ENCODE data around the gene GNL1. TPM values are rescaled to one million over a fixed set of nuclear protein-coding genes. Genes with fewer than 3 reads are reported as not detected.

Gene GNL1
- total and polyA plus RNA-seq, 10 of the 15 experiments (the other 5 are each of a cell fraction or from before 2014, with no cell fraction given) = 0.18 to 64.5 (median 45.5) TPM

DNA sequence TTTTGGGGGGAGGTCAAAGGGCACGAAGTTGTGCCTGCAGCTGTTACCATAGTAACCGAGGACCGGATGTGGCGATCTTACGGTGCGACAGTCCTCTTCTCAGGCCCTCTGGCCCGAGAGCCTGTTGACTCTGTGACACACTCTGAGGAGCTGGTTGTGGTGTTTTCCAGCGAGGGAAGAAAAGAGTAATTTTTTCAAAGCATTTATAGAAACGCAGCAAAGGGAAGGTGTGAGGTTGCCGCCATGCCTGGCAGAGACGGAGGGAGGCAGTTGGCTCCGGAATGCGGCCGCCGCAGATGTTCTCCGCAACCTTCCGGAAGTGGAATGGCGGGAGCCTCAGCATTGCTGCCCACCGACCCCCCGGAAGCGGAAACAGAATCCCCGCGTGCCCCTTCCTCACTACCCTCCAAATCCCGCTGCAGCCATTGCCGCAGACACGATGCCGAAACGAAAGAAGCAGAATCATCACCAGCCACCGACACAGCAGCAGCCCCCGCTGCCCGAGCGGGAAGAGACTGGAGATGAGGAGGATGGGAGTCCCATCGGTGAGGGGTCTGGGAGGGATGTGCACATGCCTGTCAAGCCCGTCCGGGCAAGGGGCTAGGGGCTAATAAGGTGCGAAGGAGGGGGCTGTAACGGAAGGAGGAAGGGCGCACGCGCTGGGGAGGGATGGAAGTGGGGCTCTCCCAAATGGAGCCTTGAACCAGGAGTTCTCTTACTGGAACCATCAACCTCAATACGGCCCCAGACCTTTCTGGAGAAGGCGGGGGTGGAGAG, 805 bp upstream of the GNL1 start, which contains the start of gene PRR3 (continued):
- peak in 1 of 2 experiments; percentile 61; a peak in 1 of 4 replicates for TF ChIP-seq EP300 (IDR thresholded peaks at IDR 0.05; ENCODE audit: borderline replicate concordance in 1 of 2, control insufficient read depth in 1 of 2, low read depth in 2 of 2, low read length in 2 of 2)
- peak; percentile 93 for TF ChIP-seq YY1 (IDR thresholded peaks at IDR 0.05; ENCODE audit: low read depth, low read length)
- TF ChIP-seq, protein P1, sequence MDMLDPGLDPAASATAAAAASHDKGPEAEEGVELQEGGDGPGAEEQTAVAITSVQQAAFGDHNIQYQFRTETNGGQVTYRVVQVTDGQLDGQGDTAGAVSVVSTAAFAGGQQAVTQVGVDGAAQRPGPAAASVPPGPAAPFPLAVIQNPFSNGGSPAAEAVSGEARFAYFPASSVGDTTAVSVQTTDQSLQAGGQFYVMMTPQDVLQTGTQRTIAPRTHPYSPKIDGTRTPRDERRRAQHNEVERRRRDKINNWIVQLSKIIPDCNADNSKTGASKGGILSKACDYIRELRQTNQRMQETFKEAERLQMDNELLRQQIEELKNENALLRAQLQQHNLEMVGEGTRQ (IDR thresholded peaks at IDR 0.05; ENCODE audit: borderline replicate concordance, low read depth, low read length) = no peak
- TF ChIP-seq NFYB (IDR thresholded peaks at IDR 0.05; ENCODE audit: insufficient read depth, low read depth, low read length) = no peak
- TF ChIP-seq, protein P2, sequence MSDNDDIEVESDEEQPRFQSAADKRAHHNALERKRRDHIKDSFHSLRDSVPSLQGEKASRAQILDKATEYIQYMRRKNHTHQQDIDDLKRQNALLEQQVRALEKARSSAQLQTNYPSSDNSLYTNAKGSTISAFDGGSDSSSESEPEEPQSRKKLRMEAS (IDR thresholded peaks at IDR 0.05; ENCODE audit: low read depth, low read length) = peak; percentile 84
- TF ChIP-seq LARP7 (IDR thresholded peaks at IDR 0.05) = peak; percentile 67; the same call in 1 of the 2 replicates
- TF ChIP-seq RFX5 (IDR thresholded peaks at IDR 0.05; ENCODE audit: low read depth, low read length) = peak; percentile 70
- no peak; the same call in 1 of the 2 replicates for TF ChIP-seq TCF7 (IDR thresholded peaks at IDR 0.05; ENCODE audit: borderline replicate concordance)
- TF ChIP-seq STAT3 (IDR thresholded peaks at IDR 0.05; ENCODE audit: low read depth, low read length) = no peak
- TF ChIP-seq CBX5 (IDR thresholded peaks at IDR 0.05; ENCODE audit: low read depth) = no peak
- TF ChIP-seq MEF2A (IDR thresholded peaks at IDR 0.05; ENCODE audit: insufficient read depth, low read depth, low read length) = no peak
- peak in 1 of 2 experiments; percentile 41; a peak in 2 of 4 replicates for TF ChIP-seq IKZF2 (IDR thresholded peaks at IDR 0.05)
- peak; percentile 11 for TF ChIP-seq FOXK2 (IDR thresholded peaks at IDR 0.05)
- TF ChIP-seq, protein P3, sequence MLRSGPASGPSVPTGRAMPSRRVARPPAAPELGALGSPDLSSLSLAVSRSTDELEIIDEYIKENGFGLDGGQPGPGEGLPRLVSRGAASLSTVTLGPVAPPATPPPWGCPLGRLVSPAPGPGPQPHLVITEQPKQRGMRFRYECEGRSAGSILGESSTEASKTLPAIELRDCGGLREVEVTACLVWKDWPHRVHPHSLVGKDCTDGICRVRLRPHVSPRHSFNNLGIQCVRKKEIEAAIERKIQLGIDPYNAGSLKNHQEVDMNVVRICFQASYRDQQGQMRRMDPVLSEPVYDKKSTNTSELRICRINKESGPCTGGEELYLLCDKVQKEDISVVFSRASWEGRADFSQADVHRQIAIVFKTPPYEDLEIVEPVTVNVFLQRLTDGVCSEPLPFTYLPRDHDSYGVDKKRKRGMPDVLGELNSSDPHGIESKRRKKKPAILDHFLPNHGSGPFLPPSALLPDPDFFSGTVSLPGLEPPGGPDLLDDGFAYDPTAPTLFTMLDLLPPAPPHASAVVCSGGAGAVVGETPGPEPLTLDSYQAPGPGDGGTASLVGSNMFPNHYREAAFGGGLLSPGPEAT (IDR thresholded peaks at IDR 0.05; ENCODE audit: low read depth) = peak; percentile 97
- no peak for TF ChIP-seq EZH2 (IDR thresholded peaks at IDR 0.05; ENCODE audit: borderline replicate concordance, control insufficient read depth, low read depth, low read length)
- TF ChIP-seq ZZZ3 (IDR thresholded peaks at IDR 0.05; ENCODE audit: control insufficient read depth, insufficient read length, low read depth) = no peak
- TF ChIP-seq TCF12 (IDR thresholded peaks at IDR 0.05; ENCODE audit: low read depth, low read length) = no peak
- no peak for TF ChIP-seq NFXL1 (IDR thresholded peaks at IDR 0.05; ENCODE audit: borderline replicate concordance)
- TF ChIP-seq ZNF207 (IDR thresholded peaks at IDR 0.05; ENCODE audit: borderline replicate concordance) = peak; percentile 49; the same call in 1 of the 2 replicates
- TF ChIP-seq BHLHE40 (IDR thresholded peaks at IDR 0.05; ENCODE audit: borderline replicate concordance in 1 of 2, low read depth in 2 of 2, low read length in 1 of 2) = peak in 1 of 2 experiments; percentile 56; a peak in 2 of 4 replicates
- TF ChIP-seq, protein P4, sequence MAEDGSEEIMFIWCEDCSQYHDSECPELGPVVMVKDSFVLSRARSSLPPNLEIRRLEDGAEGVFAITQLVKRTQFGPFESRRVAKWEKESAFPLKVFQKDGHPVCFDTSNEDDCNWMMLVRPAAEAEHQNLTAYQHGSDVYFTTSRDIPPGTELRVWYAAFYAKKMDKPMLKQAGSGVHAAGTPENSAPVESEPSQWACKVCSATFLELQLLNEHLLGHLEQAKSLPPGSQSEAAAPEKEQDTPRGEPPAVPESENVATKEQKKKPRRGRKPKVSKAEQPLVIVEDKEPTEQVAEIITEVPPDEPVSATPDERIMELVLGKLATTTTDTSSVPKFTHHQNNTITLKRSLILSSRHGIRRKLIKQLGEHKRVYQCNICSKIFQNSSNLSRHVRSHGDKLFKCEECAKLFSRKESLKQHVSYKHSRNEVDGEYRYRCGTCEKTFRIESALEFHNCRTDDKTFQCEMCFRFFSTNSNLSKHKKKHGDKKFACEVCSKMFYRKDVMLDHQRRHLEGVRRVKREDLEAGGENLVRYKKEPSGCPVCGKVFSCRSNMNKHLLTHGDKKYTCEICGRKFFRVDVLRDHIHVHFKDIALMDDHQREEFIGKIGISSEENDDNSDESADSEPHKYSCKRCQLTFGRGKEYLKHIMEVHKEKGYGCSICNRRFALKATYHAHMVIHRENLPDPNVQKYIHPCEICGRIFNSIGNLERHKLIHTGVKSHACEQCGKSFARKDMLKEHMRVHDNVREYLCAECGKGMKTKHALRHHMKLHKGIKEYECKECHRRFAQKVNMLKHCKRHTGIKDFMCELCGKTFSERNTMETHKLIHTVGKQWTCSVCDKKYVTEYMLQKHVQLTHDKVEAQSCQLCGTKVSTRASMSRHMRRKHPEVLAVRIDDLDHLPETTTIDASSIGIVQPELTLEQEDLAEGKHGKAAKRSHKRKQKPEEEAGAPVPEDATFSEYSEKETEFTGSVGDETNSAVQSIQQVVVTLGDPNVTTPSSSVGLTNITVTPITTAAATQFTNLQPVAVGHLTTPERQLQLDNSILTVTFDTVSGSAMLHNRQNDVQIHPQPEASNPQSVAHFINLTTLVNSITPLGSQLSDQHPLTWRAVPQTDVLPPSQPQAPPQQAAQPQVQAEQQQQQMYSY (CRISPR knock-in tag; IDR thresholded peaks at IDR 0.05) = no peak
- no peak for TF ChIP-seq RAD21 (IDR thresholded peaks at IDR 0.05; ENCODE audit: insufficient read depth, low read depth, low read length)
- no peak for TF ChIP-seq JUNB (IDR thresholded peaks at IDR 0.05)
- TF ChIP-seq BCL11A (IDR thresholded peaks at IDR 0.05; ENCODE audit: low read depth, low read length) = no peak

Data from GM12878 (cell line).